K562 (cell line): ENCODE measurements around the gene NUP188. TPM values are rescaled to one million over a fixed set of nuclear protein-coding genes. Genes with fewer than 3 reads are reported as not detected.

ENCODE experiments used
- BRD9 ChIP-seq: fragments of 450-650 bp; IDR thresholded peaks from 2 replicates; pipeline ENCODE4 v1.6.1; 2018; ENCODE audit warnings: low read depth; ENCODE audit not compliant: partially characterized antibody
- CBFB ChIP-seq: sonication (generic); formaldehyde crosslinking; IDR thresholded peaks from 2 replicates; pipeline ENCODE4 v1.4.0; 2020; ENCODE audit warnings: mild to moderate bottlenecking, missing genetic modification reagents
- CCNT2 ChIP-seq: IDR thresholded peaks from 2 replicates; pipeline ENCODE4 v1.6.1; 2011; ENCODE audit warnings: borderline replicate concordance, low read depth, mild to moderate bottlenecking, moderate library complexity, mixed read lengths, low read length; ENCODE audit not compliant: insufficient read length; ENCODE audit errors: extremely low read depth
- CEBPG ChIP-seq, 3 experiments: fragments of 200-800 bp in 1 of 3; sonication (Bioruptor generic) in 1 of 3; sonication (generic) in 1 of 3; formaldehyde crosslinking in 1 of 3; IDR thresholded peaks in 2 of 3; conservative IDR thresholded peaks in 1 of 3; 2 replicates each; pipeline versions ENCODE4 v1.6.1 to v1.8.0; 2016 to 2022; ENCODE audit warnings: missing compliant biosample characterization in 2 of 3, missing genetic modification characterization in 2 of 3, mild to moderate bottlenecking in 1 of 3, missing genetic modification reagents in 1 of 3
- GABPB2 ChIP-seq: fragments of 250-450 bp; sonication (Bioruptor Pico); conservative IDR thresholded peaks from 2 replicates; pipeline ENCODE4 v1.5.1; 2021; ENCODE audit warnings: mild to moderate bottlenecking
- KDM4B ChIP-seq, 2 experiments: fragments of 450-650 bp in 1 of 2; sonication (generic) in 1 of 2; IDR thresholded peaks; 2 replicates each; pipeline ENCODE4 v1.6.1; 2016 to 2017; ENCODE audit warnings: borderline replicate concordance in 2 of 2, antibody characterized with exemption in 1 of 2, low read depth in 1 of 2, mild to moderate bottlenecking in 1 of 2
- NBN ChIP-seq: fragments of 450-650 bp; IDR thresholded peaks from 2 replicates; pipeline ENCODE4 v1.6.1; 2016; ENCODE audit warnings: low read depth, mild to moderate bottlenecking
- SAFB ChIP-seq: fragments of 200-400 bp; formaldehyde crosslinking; IDR thresholded peaks from 2 replicates; pipeline ENCODE4 v1.6.1; 2017; ENCODE audit warnings: low read depth, low read length, borderline replicate concordance
- SMAD4 ChIP-seq: fragments of 250-450 bp; sonication (Bioruptor Pico); conservative IDR thresholded peaks from 2 replicates; pipeline ENCODE4 v1.8.0; 2021; ENCODE audit warnings: inconsistent platforms, mild to moderate bottlenecking, moderate library complexity
- ZNF197 ChIP-seq: fragments of 200-800 bp; sonication (Bioruptor generic); IDR thresholded peaks from 2 replicates; pipeline ENCODE4 v1.6.1; 2016; ENCODE audit warnings: low read depth, missing genetic modification characterization, missing compliant biosample characterization
- ZNF232 ChIP-seq: sonication (generic); formaldehyde crosslinking; IDR thresholded peaks from 2 replicates; pipeline ENCODE4 v1.8.0; 2022; ENCODE audit warnings: mild to moderate bottlenecking, missing genetic modification reagents
- polyA plus RNA-seq, 8 experiments: library from polyadenylated mRNA; depleted of rRNA in 4 of 8; stranded (reverse) in 5 of 8; unstranded in 3 of 8; fragments of >200 nt; fragmentation: Nextera tagmentation in 2 of 8; fragmentation: Illumina TruSeq in 1 of 8; extraction: Ambion mirVana in 2 of 8; extraction: Trizol in 1 of 8; gene quantifications; 2 replicates each; pipeline versions ENCODE4 v1.2.1 to v1.2.3, GENCODE V29; 2011 to 2014; ENCODE audit warnings: inconsistent platforms in 1 of 8, missing spikeins in 1 of 8
- total RNA-seq, 7 experiments: library from RNA; depleted of rRNA in 6 of 7; stranded (reverse); fragments of >200 nt in 6 of 7; fragmentation: Illumina TruSeq in 2 of 7; extraction: Trizol in 2 of 7; gene quantifications; 2 replicates each; pipeline versions ENCODE4 v1.2.1 to v1.2.3, GENCODE V29; 2011 to 2021; ENCODE audit warnings: low replicate concordance in 1 of 7
- TF ChIP-seq, protein P1 (sequence below): fragments of 250-450 bp; sonication (Bioruptor Pico); IDR thresholded peaks from 2 replicates; pipeline ENCODE4 v1.4.0; 2020; ENCODE audit warnings: mild to moderate bottlenecking
- TF ChIP-seq, protein P2 (sequence below): fragments of 450-650 bp; IDR thresholded peaks from 2 replicates; pipeline ENCODE4 v1.6.1; 2016; ENCODE audit warnings: borderline replicate concordance
- TF ChIP-seq, protein P3 (sequence below): fragments of 250-450 bp; sonication (Bioruptor Pico); IDR thresholded peaks from 2 replicates; pipeline ENCODE4 v1.5.1; 2021; ENCODE audit warnings: mild to moderate bottlenecking
- TF ChIP-seq, protein P4 (sequence below): fragments of 450-650 bp; IDR thresholded peaks from 2 replicates; pipeline ENCODE4 v1.7.1; 2018; ENCODE audit warnings: mild to moderate bottlenecking, low read depth; ENCODE audit not compliant: partially characterized antibody

NUP188 gene
- total and polyA plus RNA-seq, 9 of the 15 experiments (the other 6 are each of a cell fraction or from before 2014, with no cell fraction given): 11.7 to 135 (median 70.6) TPM

DNA sequence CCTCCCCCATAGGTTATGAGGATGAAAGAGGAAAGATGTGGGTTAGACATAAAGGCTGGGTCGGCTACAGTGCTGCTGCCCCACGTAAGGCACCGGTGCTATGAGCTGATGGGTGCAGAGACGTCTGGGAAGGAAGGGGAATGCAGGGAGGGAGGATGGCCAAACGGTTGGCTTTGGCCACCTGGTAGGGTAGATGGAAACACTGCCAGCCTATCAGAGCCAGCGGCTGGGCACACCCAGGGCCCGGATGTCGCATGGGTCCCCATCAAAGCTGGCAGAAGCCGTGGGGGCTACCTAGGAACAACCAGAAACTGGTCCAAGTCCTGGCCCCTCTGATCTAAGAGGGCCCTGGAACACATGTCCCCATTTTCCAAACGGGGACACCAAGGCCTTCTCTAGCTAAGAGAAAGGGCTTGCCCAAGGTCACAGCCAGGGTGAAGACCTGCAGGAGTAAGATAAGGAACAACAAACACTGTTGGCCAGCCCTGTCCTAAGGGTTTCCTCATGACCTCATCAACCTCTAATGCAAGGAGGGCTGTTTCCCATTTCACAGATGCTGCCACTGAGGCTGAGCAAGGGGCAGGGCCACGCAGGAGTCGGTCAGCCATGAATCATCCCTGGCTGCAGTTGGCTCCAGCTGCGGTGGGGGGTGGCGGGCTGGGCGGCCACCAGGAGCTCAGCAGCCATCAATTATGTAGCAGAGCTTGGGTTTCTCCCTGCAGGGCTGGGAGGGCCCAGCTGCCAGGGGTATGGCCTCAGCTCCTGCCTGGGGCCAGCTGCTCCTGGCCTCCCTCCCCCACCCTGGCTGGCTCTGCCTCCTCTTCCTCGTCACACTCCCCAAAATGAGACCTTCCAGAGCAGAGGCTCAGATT is 75.8 kb downstream of the NUP188 start (continued):
- TF ChIP-seq KDM4B (IDR thresholded peaks at IDR 0.05; ENCODE audit: borderline replicate concordance in 2 of 2, low read depth in 1 of 2) (no peak), CEBPG (CRISPR knock-in tag; IDR thresholded peaks at IDR 0.05) (0 out of 2 replicates have a peak, but pooled peaks have one; percentile 24), CEBPG (tag; conservative IDR thresholded peaks at IDR 0.05 in 1 of 2, IDR thresholded peaks at IDR 0.05 in 1 of 2) (peak in 1 of 2 experiments; percentile 37; a peak in 2 of 4 replicates), CCNT2 (no peak), CBFB (CRISPR knock-in tag) (peak; percentile 82; the same call in 1 of the 2 replicates), ZNF197 (CRISPR knock-in tag) (no peak), BRD9 (peak; percentile 82), NBN (0 out of 2 replicates have a peak, but pooled peaks have one; percentile 82), GABPB2 (no peak), SAFB (no peak), SMAD4 (CRISPR knock-in tag) (peak; percentile 64; the same call in 1 of the 2 replicates), ZNF232 (CRISPR knock-in tag) (no peak)
- TF ChIP-seq, protein P1, sequence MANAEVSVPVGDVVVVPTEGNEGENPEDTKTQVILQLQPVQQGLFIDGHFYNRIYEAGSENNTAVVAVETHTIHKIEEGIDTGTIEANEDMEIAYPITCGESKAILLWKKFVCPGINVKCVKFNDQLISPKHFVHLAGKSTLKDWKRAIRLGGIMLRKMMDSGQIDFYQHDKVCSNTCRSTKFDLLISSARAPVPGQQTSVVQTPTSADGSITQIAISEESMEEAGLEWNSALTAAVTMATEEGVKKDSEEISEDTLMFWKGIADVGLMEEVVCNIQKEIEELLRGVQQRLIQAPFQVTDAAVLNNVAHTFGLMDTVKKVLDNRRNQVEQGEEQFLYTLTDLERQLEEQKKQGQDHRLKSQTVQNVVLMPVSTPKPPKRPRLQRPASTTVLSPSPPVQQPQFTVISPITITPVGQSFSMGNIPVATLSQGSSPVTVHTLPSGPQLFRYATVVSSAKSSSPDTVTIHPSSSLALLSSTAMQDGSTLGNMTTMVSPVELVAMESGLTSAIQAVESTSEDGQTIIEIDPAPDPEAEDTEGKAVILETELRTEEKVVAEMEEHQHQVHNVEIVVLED (CRISPR knock-in tag): no peak
- TF ChIP-seq, protein P2, sequence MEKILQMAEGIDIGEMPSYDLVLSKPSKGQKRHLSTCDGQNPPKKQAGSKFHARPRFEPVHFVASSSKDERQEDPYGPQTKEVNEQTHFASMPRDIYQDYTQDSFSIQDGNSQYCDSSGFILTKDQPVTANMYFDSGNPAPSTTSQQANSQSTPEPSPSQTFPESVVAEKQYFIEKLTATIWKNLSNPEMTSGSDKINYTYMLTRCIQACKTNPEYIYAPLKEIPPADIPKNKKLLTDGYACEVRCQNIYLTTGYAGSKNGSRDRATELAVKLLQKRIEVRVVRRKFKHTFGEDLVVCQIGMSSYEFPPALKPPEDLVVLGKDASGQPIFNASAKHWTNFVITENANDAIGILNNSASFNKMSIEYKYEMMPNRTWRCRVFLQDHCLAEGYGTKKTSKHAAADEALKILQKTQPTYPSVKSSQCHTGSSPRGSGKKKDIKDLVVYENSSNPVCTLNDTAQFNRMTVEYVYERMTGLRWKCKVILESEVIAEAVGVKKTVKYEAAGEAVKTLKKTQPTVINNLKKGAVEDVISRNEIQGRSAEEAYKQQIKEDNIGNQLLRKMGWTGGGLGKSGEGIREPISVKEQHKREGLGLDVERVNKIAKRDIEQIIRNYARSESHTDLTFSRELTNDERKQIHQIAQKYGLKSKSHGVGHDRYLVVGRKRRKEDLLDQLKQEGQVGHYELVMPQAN: no peak
- TF ChIP-seq, protein P3, sequence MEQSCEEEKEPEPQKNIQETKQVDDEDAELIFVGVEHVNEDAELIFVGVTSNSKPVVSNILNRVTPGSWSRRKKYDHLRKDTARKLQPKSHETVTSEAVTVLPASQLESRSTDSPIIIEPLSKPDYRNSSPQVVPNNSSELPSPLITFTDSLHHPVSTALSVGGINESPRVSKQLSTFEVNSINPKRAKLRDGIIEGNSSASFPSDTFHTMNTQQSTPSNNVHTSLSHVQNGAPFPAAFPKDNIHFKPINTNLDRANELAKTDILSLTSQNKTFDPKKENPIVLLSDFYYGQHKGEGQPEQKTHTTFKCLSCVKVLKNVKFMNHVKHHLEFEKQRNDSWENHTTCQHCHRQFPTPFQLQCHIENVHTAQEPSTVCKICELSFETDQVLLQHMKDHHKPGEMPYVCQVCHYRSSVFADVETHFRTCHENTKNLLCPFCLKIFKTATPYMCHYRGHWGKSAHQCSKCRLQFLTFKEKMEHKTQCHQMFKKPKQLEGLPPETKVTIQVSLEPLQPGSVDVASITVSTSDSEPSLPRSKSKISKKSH (CRISPR knock-in tag): no peak
- TF ChIP-seq, protein P4, sequence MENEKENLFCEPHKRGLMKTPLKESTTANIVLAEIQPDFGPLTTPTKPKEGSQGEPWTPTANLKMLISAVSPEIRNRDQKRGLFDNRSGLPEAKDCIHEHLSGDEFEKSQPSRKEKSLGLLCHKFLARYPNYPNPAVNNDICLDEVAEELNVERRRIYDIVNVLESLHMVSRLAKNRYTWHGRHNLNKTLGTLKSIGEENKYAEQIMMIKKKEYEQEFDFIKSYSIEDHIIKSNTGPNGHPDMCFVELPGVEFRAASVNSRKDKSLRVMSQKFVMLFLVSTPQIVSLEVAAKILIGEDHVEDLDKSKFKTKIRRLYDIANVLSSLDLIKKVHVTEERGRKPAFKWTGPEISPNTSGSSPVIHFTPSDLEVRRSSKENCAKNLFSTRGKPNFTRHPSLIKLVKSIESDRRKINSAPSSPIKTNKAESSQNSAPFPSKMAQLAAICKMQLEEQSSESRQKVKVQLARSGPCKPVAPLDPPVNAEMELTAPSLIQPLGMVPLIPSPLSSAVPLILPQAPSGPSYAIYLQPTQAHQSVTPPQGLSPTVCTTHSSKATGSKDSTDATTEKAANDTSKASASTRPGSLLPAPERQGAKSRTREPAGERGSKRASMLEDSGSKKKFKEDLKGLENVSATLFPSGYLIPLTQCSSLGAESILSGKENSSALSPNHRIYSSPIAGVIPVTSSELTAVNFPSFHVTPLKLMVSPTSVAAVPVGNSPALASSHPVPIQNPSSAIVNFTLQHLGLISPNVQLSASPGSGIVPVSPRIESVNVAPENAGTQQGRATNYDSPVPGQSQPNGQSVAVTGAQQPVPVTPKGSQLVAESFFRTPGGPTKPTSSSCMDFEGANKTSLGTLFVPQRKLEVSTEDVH: no peak
